ENCODE data around the gene ATAD2B.

ATAD2B gene

GRCh38 chr2:23905155-23905554 is 21.8 kb downstream of the ATAD2B start:
- no peak for DNase-seq

- DNase-seq, result no peak
Measured at GRCh38 chr2:23904692-23905091, 22.2 kb downstream of the ATAD2B start.

DNA sequence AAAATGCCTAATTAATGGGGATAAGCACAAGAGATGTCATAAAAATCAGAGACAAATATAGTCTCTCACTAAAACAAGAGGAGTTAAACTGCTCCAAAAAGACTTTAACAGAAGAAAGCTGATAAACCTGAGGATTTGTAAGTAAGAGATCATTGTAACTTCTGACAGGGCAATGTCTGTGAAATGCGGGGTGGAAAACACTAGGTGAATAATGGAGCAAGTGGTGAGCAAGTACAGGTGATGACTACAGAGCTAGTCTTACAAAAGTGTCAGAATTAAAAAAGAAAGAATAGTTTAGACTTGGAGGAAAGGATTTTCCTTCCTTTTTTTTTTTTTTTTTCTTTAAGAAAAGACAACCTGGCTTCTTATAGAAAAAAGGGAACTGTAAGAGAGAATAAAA is 22.7 kb downstream of the ATAD2B start:
- no peak for DNase-seq

DNA sequence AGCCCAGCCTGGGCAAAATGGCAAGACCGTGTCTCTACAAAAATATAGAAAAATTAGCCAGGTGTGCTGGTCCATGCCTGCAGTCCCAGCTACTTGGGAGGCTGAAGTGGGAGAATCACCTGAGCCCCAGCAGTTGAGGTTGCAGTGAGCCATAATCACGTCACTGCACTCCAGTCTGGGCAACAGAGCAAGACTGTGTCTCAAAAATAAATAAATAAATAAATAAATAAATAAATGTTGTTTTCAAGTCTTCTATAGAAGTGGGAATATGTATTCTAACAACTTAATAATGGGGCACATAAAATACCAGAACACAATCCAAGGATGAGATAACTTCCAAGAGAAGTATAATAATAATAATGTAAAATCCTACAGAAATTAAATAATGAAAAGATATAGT is 23.9 kb downstream of the ATAD2B start:
- DNase-seq, result no peak

- DNase-seq, result no peak
Measured at GRCh38 chr2:23901966-23902846, 24.7 kb downstream of the ATAD2B start.

GRCh38 chr2:23900541-23901322 is 26.2 kb downstream of the ATAD2B start:
- no peak for DNase-seq

DNA sequence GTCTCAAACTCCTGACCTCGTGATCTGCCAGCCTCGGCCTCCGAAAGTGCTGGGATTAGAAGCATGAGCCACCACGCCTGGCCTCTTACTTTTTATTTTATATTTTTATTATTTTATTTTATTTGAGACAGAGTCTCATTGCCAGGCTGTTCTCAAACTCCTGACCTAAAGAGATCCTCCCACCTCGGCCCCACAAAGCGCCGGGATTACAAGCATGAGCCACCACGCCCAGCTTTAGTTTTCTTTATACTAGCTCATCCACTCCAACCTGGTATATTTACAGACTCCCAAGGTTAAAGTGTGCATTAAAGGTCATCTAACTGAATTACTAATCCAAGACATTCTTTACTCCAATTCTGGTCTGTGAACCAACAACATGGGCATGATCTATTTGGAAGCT is 26.8 kb downstream of the ATAD2B start:
- DNase-seq, result no peak

DNA sequence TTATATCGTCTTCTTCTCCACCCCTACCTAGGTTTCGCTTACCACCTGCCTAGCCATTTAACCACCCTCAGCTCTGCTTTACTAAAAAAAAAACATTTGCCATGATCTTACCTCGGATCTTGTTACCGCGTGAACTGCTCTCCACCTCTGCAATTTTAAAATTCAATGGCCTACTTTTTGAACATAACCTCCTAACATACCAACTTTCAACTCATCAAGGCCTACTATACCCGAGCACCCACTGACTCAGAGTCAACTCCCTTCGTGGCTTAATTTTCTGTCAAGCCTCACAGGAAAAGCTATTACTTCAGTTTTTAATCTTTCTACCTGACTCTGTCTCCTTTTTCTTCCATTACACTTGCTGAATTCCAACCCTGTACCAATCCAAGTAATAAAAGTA is 55.7 kb downstream of the ATAD2B start:
- DNase-seq, result no peak

GRCh38 chr2:23867449-23867848 is 59.5 kb downstream of the ATAD2B start:
- DNase-seq, result no peak

- no peak for DNase-seq
Measured at GRCh38 chr2:23862716-23863426, 64.1 kb downstream of the ATAD2B start.

DNA sequence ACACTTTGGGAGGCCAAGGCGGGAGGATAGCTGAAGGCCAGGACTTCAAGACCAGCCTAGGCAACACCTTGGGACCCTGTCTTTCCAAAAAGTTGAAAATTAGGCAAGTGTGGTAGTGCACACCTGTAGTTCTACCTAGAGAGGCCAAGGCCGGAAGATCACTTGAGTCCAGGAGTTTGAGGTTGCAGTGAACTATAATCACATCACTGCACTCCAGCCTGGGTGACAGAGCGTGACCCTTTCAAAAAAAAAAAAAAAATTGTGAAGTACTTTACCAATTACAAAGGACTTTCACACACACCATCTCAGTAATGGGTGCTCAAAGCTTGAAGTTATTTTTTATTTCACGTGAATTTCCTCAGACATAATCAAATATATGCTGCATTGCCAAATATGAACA is 65.0 kb downstream of the ATAD2B start:
- DNase-seq, result no peak

GRCh38 chr2:23859983-23860382 is 66.9 kb downstream of the ATAD2B start:
- no peak for DNase-seq

GRCh38 chr2:23859234-23859633 is 67.7 kb downstream of the ATAD2B start:
- no peak for DNase-seq

DNA sequence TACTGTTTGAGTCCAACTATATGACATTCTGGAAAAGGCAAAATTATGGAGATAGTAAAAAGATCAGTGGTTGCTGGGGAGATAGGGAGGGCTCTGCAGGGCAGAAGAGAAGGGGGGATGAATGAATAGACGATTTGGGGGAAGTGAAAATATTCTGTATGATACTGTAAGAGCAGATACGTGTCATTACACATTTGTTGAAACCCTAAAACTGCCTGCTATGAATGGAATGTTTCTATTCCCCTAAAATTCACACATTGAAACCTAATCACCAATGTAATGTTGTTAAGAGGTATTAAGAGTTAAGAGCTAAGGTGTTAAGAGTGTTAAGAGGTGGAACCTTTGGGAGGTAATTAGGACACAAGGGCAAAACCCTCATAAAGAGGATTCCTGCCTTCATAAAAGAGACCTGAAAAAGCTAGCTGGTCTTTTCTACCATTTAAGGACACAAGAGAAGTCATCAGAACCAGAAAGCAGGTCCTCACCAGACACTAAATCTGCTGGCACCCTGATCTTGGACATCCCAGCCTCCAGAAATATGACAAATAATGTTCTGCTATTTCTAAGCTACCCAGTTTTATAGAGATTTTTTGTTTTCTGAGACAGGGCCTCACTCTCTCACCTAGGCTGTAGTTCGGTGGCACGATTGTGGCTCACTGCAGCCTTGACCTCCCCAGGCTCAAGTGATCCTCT is 76.2 kb downstream of the ATAD2B start:
- no peak for DNase-seq

DNA sequence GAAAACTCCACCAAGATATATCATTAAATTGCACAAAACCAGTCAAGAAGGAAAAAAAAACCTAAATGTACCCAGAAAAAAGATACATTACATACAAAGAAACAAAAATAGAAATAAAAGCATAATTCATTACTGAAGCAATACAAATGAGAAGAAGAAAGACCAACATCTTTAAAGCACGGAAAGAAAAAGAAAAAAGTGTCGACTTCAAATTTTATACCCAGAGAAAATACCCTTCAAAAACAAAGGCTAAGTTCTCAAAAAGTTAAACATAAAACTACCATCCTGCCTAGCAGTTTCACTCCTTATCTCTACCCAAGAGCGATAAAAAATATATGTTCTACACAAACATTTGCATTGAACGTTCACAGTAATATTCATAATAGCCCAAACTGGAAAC is 82.0 kb downstream of the ATAD2B start:
- no peak for DNase-seq

GRCh38 chr2:23843051-23843976 is 83.6 kb downstream of the ATAD2B start:
- no peak for DNase-seq

- DNase-seq, result no peak
Measured at GRCh38 chr2:23839919-23840578, 86.9 kb downstream of the ATAD2B start.

- no peak for DNase-seq
Measured at GRCh38 chr2:23838996-23839395, 87.9 kb downstream of the ATAD2B start.

DNA sequence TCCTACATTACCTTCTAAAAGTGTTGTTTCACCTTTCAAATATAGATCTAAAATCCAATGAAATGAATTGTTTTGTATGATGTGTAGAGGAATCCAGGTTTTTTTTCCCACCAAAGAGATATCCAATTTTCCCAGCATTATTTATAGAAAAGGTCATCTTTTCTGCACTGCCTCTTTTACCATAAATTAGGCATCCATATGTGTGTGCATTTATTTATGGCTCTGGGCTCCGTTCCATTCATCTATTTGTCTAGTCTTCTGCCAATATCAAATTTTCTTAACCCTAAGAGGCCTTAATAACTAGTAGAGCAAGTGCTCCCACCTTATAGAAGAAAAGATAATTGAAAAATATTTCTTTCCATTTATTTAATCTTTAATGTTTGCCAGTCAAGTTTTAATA is 88.3 kb downstream of the ATAD2B start:
- DNase-seq, result no peak

GRCh38 chr2:23837871-23838270 is 89.1 kb downstream of the ATAD2B start:
- DNase-seq, result no peak

DNA sequence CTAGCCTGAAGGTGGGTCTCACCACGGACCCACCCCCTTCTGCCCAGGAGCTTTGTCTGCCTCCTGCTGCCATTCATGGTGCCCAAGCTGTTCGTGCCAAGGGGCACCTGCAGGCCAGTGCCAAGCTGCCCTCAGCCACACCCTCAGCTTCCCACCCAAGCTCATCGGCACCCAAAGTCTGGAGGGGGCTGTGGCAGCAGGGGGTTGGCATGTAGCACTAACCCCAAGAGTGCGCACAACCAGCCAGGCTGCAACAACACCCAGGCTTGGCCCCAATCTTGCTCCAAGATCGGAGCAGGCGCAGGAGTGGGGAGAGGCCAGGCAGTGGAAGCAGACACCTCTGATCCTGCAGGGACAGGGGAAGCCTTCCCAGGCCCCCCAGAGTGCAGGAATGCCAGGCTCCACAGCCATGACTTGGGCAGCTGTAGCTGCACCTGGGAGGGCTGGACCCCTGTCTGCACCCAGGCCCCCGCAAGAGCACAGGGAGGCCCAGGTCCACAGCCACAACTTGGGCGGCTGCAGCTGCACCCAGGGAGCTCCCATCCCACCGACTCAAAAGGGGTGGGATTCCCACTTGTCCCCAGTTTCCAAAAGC is 89.9 kb downstream of the ATAD2B start:
- DNase-seq, result no peak
